Activated CD4-positive, alpha-beta memory T cell treated with anti-CD3 and anti-CD28 coated beads for 36 hours (primary cell): ENCODE measurements around the gene MAST4. TPM values are rescaled to one million over a fixed set of nuclear protein-coding genes. Genes with fewer than 3 reads are reported as not detected.

ENCODE experiments used
- CTCF ChIA-PET: fragments of 350-600 bp; sonication (Branson Sonifier 250); formaldehyde crosslinking; loops from one replicate; lab custom pipeline; 2021; ENCODE audit warnings: antibody characterized with exemption, inconsistent platforms; lab: Charles Lee
- POLR2A ChIA-PET: fragments of 350-600 bp; sonication (Branson Sonifier 250); formaldehyde crosslinking; loops from one replicate; lab custom pipeline; 2021; ENCODE audit warnings: antibody characterized with exemption; lab: Charles Lee
- DNase-seq: peaks from one replicate; pipeline ENCODE4 v3.0.0-alpha.2; 2020
- H3K27ac Mint-ChIP-seq: one replicate; pipeline ENCODE4 v1.8.0; 2021; ENCODE audit warnings: mixed read lengths
- H3K27me3 Mint-ChIP-seq: one replicate; pipeline ENCODE4 v1.8.0; 2021; ENCODE audit warnings: mixed read lengths
- H3K36me3 Mint-ChIP-seq: one replicate; pipeline ENCODE4 v1.8.0; 2021; ENCODE audit warnings: mixed read lengths
- H3K4me1 Mint-ChIP-seq: one replicate; pipeline ENCODE4 v1.8.0; 2021; ENCODE audit warnings: low read depth, mixed read lengths
- H3K4me3 Mint-ChIP-seq: one replicate; pipeline ENCODE4 v1.8.0; 2021; ENCODE audit warnings: mild to moderate bottlenecking, mixed read lengths
- H3K9me3 Mint-ChIP-seq: one replicate; pipeline ENCODE4 v1.8.0; 2021; ENCODE audit warnings: mixed read lengths
- intact Hi-C: fragments of 100-400 bp; cut with micrococcal nuclease; formaldehyde crosslinking; loops from one replicate; pipeline ENCODE4 v1.15.1; 2023
- total RNA-seq, 2 experiments: library from RNA; stranded (reverse); gene quantifications; one replicate each; pipeline ENCODE4 v1.2.3, GENCODE V29; 2021

Gene MAST4
- total RNA-seq, 2 experiments from 2014 or later = 30.2 to 30.3 TPM

GRCh38 chr5:66894480-66895240 lies 298.5 kb downstream of the MAST4 start:
- no peaks in the 10 kb centered on the region for H3K9me3 Mint-ChIP-seq
- no peak overlapping the region for H3K4me3 Mint-ChIP-seq
- intact Hi-C loops = no loop called here
- peaks cover 30% of the 10 kb centered on the region for H3K27me3 Mint-ChIP-seq
- CTCF ChIA-PET = no interaction called here
- no peak for DNase-seq
- no peaks in the 10 kb centered on the region for H3K36me3 Mint-ChIP-seq
- peaks cover 13% of the 10 kb centered on the region for H3K4me1 Mint-ChIP-seq
- POLR2A ChIA-PET = no interaction called here
- no peak overlapping the region for H3K27ac Mint-ChIP-seq

DNA sequence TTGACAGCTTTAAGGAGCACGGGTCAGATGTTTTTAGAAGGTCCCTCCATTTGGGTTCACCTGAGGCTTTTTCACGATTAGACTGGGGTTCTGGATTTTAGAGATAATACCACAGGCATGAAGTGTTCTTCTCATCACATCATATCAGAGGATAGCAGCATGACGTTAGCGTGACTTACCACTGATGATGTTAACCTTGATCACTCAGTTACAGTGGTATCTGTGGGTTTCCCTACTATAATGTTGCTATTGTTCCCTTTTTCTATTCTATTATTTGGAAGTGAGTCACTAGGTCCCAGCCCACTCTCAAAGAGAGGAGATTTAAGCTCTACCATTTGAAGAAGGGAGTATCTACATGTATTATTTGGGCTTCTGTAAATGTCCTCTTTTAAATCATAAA lies 300.0 kb downstream of the MAST4 start:
- ChIA-PET CTCF (no interaction called here), POLR2A (interaction anchor here (0.6 kb wide), 1 partner anchor 587 kb away, joined by 3 read pairs; no protein-coding TSS in a partner anchor)
- Mint-ChIP-seq H3K9me3 (no peaks in the 10 kb centered on the region), H3K4me3 (no peak overlapping the region), H3K36me3 (no peaks in the 10 kb centered on the region), H3K4me1 (peaks cover 13% of the 10 kb centered on the region), H3K27ac (no peak overlapping the region), H3K27me3 (peaks cover 26% of the 10 kb centered on the region)
- DNase-seq = no peak
- intact Hi-C loops = no loop called here

GRCh38 chr5:66897356-66897755 lies 301.2 kb downstream of the MAST4 start:
- Mint-ChIP-seq H3K4me1 (peaks cover 7% of the 10 kb centered on the region), H3K9me3 (no peaks in the 10 kb centered on the region), H3K27ac (no peak overlapping the region), H3K36me3 (no peaks in the 10 kb centered on the region), H3K4me3 (no peak overlapping the region), H3K27me3 (peaks cover 21% of the 10 kb centered on the region)
- ChIA-PET CTCF (interaction anchor here (1.3 kb wide), 1 partner anchor 82 kb away, joined by 3 read pairs; no protein-coding TSS in a partner anchor), POLR2A (no interaction called here)
- no peak for DNase-seq
- intact Hi-C loops = no loop called here

DNA sequence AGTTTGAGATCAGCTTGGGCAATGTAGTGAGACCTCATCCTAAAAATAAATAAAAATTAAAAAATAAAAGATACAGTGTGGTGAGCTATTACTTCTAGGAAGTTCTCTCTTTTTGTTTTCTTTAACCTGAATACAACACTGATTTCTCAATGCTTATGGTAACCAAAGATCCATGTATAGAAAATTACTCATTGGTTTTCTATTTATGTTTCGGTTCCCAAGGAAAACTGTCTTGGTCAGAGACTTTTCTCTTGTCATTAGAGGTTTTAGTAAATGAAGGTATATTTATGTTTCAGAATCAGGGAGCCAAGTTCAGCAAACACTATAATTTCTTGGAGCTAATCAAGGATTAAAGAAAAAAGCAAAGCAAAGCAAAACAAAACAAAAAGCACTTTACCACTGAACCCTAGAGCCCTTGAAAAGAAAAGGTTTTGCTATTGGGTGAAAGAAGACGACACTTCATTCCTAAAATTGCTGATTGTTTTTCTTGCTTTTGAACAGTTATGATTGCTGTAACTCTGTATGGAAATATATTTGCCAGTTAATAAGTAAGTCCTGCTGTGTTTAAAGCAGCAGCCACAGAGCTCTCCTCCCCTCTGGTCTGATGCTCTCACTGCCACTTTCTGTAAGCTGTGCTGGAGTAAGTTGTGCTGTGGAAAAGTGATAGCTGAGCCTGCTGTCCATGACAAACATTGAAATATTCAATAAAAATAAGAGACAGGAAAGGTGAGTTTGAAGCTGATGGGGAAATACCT lies 302.2 kb downstream of the MAST4 start:
- DNase-seq = no peak
- peaks cover 3% of the 10 kb centered on the region for H3K4me1 Mint-ChIP-seq
- intact Hi-C loops = no loop called here
- H3K9me3 Mint-ChIP-seq = no peaks in the 10 kb centered on the region
- no peaks in the 10 kb centered on the region for H3K36me3 Mint-ChIP-seq
- no peak overlapping the region for H3K4me3 Mint-ChIP-seq
- H3K27ac Mint-ChIP-seq = no peak overlapping the region
- H3K27me3 Mint-ChIP-seq = peaks cover 22% of the 10 kb centered on the region
- POLR2A ChIA-PET = no interaction called here
- CTCF ChIA-PET = interaction anchor here (0.6 to 1.3 kb wide), 4 partner anchors 34 to 1814 kb away, joined by 3 read pairs; no protein-coding TSS in a partner anchor

DNA sequence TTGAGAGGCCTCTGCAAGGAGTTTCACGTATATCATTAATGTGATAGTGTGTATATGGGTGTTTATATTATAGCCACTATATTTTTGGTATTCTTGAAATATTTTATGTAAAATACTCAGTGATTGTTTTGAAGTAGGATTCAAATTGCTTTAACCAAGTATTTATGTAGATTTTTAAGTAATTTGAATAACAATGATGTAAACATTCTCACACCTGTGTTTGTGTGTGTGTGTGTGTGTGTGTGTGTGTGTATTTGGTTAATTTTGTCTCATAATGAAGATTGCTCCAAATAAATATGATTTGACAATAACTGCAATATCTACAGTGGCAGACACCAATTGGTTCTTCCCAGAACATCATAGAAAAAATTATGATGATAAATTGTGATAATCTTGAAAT lies 307.0 kb downstream of the MAST4 start:
- H3K36me3 Mint-ChIP-seq = no peaks in the 10 kb centered on the region
- no peaks in the 10 kb centered on the region for H3K9me3 Mint-ChIP-seq
- H3K4me1 Mint-ChIP-seq = no peaks in the 10 kb centered on the region
- CTCF ChIA-PET = no interaction called here
- DNase-seq = no peak
- no peak overlapping the region for H3K27ac Mint-ChIP-seq
- intact Hi-C loops = no loop called here
- peaks cover 14% of the 10 kb centered on the region for H3K27me3 Mint-ChIP-seq
- no peak overlapping the region for H3K4me3 Mint-ChIP-seq
- POLR2A ChIA-PET = no interaction called here

- no peaks in the 10 kb centered on the region for H3K4me1 Mint-ChIP-seq
- ChIA-PET CTCF (no interaction called here), POLR2A (no interaction called here)
- no peaks in the 10 kb centered on the region for H3K9me3 Mint-ChIP-seq
- intact Hi-C loops = no loop called here
- no peak for DNase-seq
- no peak overlapping the region for H3K27ac Mint-ChIP-seq
- H3K27me3 Mint-ChIP-seq = peaks cover 13% of the 10 kb centered on the region
- no peaks in the 10 kb centered on the region for H3K36me3 Mint-ChIP-seq
- H3K4me3 Mint-ChIP-seq = no peak overlapping the region
Measured at GRCh38 chr5:66903709-66904108, 307.5 kb downstream of the MAST4 start.

DNA sequence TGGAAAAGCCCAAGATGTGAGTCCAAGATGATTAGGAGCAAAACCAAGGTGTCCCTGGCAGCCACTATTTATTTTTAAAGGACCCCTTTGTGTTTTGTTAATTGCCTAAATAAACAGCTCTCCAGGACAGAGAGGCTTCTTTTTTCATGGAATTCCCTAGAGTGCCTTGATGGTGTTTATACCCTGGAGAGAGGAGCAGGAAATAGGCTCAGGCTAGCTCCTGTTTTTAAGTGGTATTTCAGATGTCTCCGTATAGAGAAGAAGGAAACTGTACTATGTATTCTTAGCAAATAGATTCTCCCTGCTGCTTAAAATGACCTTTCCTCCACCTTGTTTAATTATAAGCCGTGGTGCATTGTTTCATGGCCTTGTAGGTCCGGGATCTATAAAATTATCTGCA lies 308.0 kb downstream of the MAST4 start:
- ChIA-PET CTCF (interaction anchor here (1.0 kb wide), 1 partner anchor 15 kb away, joined by 3 read pairs; no protein-coding TSS in a partner anchor), POLR2A (no interaction called here)
- DNase-seq = no peak
- no peak overlapping the region for H3K4me3 Mint-ChIP-seq
- no peaks in the 10 kb centered on the region for H3K9me3 Mint-ChIP-seq
- H3K27me3 Mint-ChIP-seq = peaks cover 12% of the 10 kb centered on the region
- intact Hi-C loops = no loop called here
- H3K4me1 Mint-ChIP-seq = no peaks in the 10 kb centered on the region
- no peaks in the 10 kb centered on the region for H3K36me3 Mint-ChIP-seq
- H3K27ac Mint-ChIP-seq = no peak overlapping the region

DNA sequence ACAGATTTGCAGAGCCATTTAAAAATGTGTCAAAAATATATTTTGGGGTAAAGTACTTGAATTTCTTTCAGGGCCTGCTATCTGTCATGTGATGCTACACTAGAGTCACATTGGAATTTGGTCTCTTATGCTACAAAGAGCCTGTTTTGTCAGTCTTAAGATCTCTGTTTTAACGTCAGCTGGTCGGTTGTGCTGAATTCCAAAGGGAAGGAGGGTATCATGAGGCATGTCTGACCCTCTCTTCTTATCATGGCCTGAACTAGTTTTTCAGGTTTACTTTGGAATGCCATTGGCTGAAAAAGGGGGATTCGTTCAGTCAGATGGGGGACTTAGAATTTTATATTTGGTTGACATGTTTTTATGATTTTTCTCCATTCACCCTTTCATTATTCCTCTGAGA lies 309.8 kb downstream of the MAST4 start:
- Mint-ChIP-seq H3K9me3 (no peaks in the 10 kb centered on the region), H3K4me1 (no peaks in the 10 kb centered on the region), H3K36me3 (no peaks in the 10 kb centered on the region), H3K27me3 (peaks cover 6% of the 10 kb centered on the region), H3K27ac (no peak overlapping the region), H3K4me3 (no peak overlapping the region)
- CTCF ChIA-PET = no interaction called here
- POLR2A ChIA-PET = no interaction called here
- DNase-seq = no peak
- intact Hi-C loops = no loop called here

GRCh38 chr5:66908230-66908629 lies 312.0 kb downstream of the MAST4 start:
- no peaks in the 10 kb centered on the region for H3K36me3 Mint-ChIP-seq
- ChIA-PET POLR2A (no interaction called here), CTCF (no interaction called here)
- no peak overlapping the region for H3K27ac Mint-ChIP-seq
- H3K4me3 Mint-ChIP-seq = no peak overlapping the region
- H3K9me3 Mint-ChIP-seq = no peaks in the 10 kb centered on the region
- no peak for DNase-seq
- peaks cover 6% of the 10 kb centered on the region for H3K27me3 Mint-ChIP-seq
- no peaks in the 10 kb centered on the region for H3K4me1 Mint-ChIP-seq
- intact Hi-C loops = no loop called here

GRCh38 chr5:66909364-66909763 lies 313.2 kb downstream of the MAST4 start:
- Mint-ChIP-seq H3K27me3 (peaks cover 3% of the 10 kb centered on the region), H3K9me3 (no peaks in the 10 kb centered on the region), H3K4me1 (no peaks in the 10 kb centered on the region), H3K36me3 (no peaks in the 10 kb centered on the region), H3K4me3 (no peak overlapping the region), H3K27ac (no peak overlapping the region)
- no peak for DNase-seq
- intact Hi-C loops = no loop called here
- ChIA-PET CTCF (no interaction called here), POLR2A (no interaction called here)

GRCh38 chr5:66912787-66913186 lies 316.6 kb downstream of the MAST4 start:
- Mint-ChIP-seq H3K27ac (no peak overlapping the region), H3K9me3 (no peaks in the 10 kb centered on the region), H3K27me3 (peaks cover 3% of the 10 kb centered on the region), H3K4me1 (no peaks in the 10 kb centered on the region), H3K36me3 (no peaks in the 10 kb centered on the region), H3K4me3 (no peak overlapping the region)
- intact Hi-C loops = no loop called here
- ChIA-PET CTCF (no interaction called here), POLR2A (no interaction called here)
- no peak for DNase-seq

- intact Hi-C loops = no loop called here
- CTCF ChIA-PET = no interaction called here
Measured at GRCh38 chr5:66915531-66915930, 319.3 kb downstream of the MAST4 start.

More at GRCh38 chr5:66915531-66915930, 319.3 kb downstream of the MAST4 start:
- H3K9me3 Mint-ChIP-seq = no peaks in the 10 kb centered on the region
- no peak for DNase-seq
- no peaks in the 10 kb centered on the region for H3K36me3 Mint-ChIP-seq
- POLR2A ChIA-PET = no interaction called here
- H3K27me3 Mint-ChIP-seq = peaks cover 7% of the 10 kb centered on the region
- no peak overlapping the region for H3K4me3 Mint-ChIP-seq
- no peak overlapping the region for H3K27ac Mint-ChIP-seq
- no peaks in the 10 kb centered on the region for H3K4me1 Mint-ChIP-seq
